Measurements from ENCODE around the gene POMC. TPM values are rescaled to one million over a fixed set of nuclear protein-coding genes. Genes with fewer than 3 reads are reported as not detected.

Gene POMC
- total RNA-seq, 1 experiment from 2014 or later = not detected

GRCh38 chr2:25119263-25119662, 49.1 kb downstream of the POMC start:
- DNase-seq (ENCODE audit: low read depth, low spot score) = no peak
- no peaks in the 10 kb centered on the region for H3K36me3 ChIP-seq (ENCODE audit: control insufficient read depth in 1 of 2, insufficient read depth in 2 of 2, low read length in 2 of 2)
- no peak overlapping the region for H2AFZ ChIP-seq (ENCODE audit: low read depth, low read length, poor library complexity, severe bottlenecking)
- no peak overlapping the region for H3K4me2 ChIP-seq (ENCODE audit: low read length)
- no TSS peak for BruUV-seq (replicated peaks)
- H4K20me1 ChIP-seq (ENCODE audit: insufficient read depth) = no peaks in the 10 kb centered on the region
- ATAC-seq = no peak
- RAD21 ChIA-PET (ENCODE audit: low non-redundant PET in 1 of 2, low total read pairs in 2 of 2, uncharacterized antibody in 2 of 2, unreplicated experiment in 2 of 2) = no interaction called here
- no peaks in the 10 kb centered on the region for H3K79me2 ChIP-seq (ENCODE audit: insufficient read depth, low read length)
- peaks cover 0 to 4% of the 10 kb centered on the region in 2 experiments; a peak in 2 of 4 replicates for H3K4me1 ChIP-seq (ENCODE audit: control insufficient read depth in 1 of 2, insufficient read depth in 2 of 2, low read length in 2 of 2)
- no peak for TF ChIP-seq CBX3 (IDR thresholded peaks at IDR 0.05; ENCODE audit: low read depth)
- TF ChIP-seq POLR2AphosphoS5 (IDR thresholded peaks at IDR 0.05; ENCODE audit: low read depth, low read length) = no peak
- TF ChIP-seq ZNF274 (IDR thresholded peaks at IDR 0.05; ENCODE audit: low read depth, low read length) = no peak
- TF ChIP-seq JUND (IDR thresholded peaks at IDR 0.05) = no peak
- no peak for TF ChIP-seq YY1 (IDR thresholded peaks at IDR 0.05; ENCODE audit: extremely low read depth, insufficient replicate concordance, low read depth, low read length)
- no peak for TF ChIP-seq RAD21 (IDR thresholded peaks at IDR 0.05; ENCODE audit: low read depth)
- TF ChIP-seq EZH2phosphoT487 (IDR thresholded peaks at IDR 0.05; ENCODE audit: borderline replicate concordance) = no peak
- TF ChIP-seq FOSL1 (IDR thresholded peaks at IDR 0.05; ENCODE audit: low read depth) = no peak
- TF ChIP-seq ZBTB33 (IDR thresholded peaks at IDR 0.05; ENCODE audit: extremely low read depth, insufficient replicate concordance, low read length) = no peak
- no peaks in the 10 kb centered on the region for H3K27me3 ChIP-seq (ENCODE audit: insufficient read depth, low read length)
- intact Hi-C loops (cut with micrococcal nuclease) = no loop called here
- H3K9ac ChIP-seq (ENCODE audit: low read length) = no peak overlapping the region
- no peak overlapping the region for H3K27ac ChIP-seq (ENCODE audit: low read depth, low read length)
- H3K9me3 ChIP-seq (ENCODE audit: control insufficient read depth in 1 of 2, insufficient read depth in 1 of 2, low read depth in 1 of 2, low read length in 2 of 2) = no peaks in the 10 kb centered on the region
- CTCF ChIA-PET = interaction anchor here (1.5 kb wide), 2 partner anchors 10 to 144 kb away, joined by 5 read pairs; no protein-coding TSS in a partner anchor
- POLR2A ChIA-PET = no interaction called here
- H3K4me3 ChIP-seq (replicated peaks in 1 of 2; ENCODE audit: low read depth in 1 of 2, low read length in 2 of 2) = no peak overlapping the region
- no peaks in the 10 kb centered on the region for H3K9me2 ChIP-seq (ENCODE audit: insufficient read depth)
